Hepatocyte (in vitro differentiated cells): ENCODE data around the gene IGF1.

ENCODE experiments used
- CTCF ChIP-seq: fragments of 200-600 bp; sonication (generic); IDR thresholded peaks from 2 replicates; pipeline ENCODE4 v1.5.1; 2016; ENCODE audit warnings: antibody characterized with exemption, mild to moderate bottlenecking; ENCODE audit not compliant: poor library complexity
- EZH2 ChIP-seq: fragments of 200-600 bp; sonication (generic); IDR thresholded peaks from 2 replicates; pipeline ENCODE4 v1.6.1; 2016; ENCODE audit warnings: antibody characterized with exemption, mild to moderate bottlenecking, borderline replicate concordance
- EZH2phosphoT487 ChIP-seq: fragments of 200-600 bp; sonication (generic); IDR thresholded peaks from one replicate; pipeline ENCODE4 v1.6.1; 2018; ENCODE audit warnings: antibody characterized with exemption, mild to moderate bottlenecking, low read depth, moderate library complexity; ENCODE audit not compliant: unreplicated experiment, severe bottlenecking

DNA sequence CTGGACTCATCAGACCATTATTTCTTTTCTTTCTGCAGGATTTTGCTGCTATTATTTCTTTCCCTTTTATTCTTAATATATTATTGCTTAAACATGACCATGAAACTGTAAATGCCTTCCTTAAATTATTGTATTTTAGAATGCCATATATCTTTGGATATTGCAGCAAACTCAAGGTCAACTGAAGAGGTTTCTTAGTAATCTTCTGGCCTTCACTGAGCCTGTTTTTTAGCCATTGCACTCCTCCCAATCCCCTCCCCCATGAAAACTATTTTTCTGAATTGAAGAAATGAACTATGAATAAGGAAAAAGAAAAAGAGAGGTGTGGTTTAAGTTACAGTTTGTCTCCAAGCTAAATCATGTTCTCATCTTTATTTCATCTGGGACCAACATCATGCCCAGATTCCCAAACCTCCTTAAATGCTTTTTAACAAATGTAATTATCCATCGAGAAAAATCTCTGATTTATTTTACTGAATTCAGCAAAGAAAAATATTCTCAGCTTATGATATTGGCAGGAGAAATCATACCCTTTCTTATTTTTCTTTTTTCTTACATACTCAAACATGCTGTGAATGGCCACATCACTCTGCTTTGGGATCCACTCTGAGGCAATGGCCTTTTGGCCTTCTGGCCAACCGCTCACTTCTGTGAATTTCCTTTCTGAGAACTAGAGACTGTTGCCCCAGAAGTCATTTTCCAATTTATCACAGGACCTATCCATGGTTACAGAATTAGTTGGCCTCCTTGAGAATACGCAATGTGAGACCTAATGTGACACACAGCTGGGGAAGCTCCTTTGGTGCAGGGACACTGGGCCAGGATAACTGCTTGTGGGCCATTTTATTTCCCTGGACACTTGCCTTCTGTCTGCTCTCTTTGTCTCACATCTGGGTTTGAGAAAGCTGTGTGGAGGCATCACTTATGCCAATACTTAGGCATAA, 50.9 kb downstream of the IGF1 start:
- TF ChIP-seq CTCF (no peak), EZH2phosphoT487 (no peak), EZH2 (no peak)
